D721Med (cell line): ENCODE results near the gene AHCYL1.

Experiments used
- DNase-seq: peaks from one replicate; pipeline ENCODE4 v3.0.0; 2011; ENCODE audit warnings: low spot score; ENCODE audit not compliant: insufficient read length
- FAIRE-seq: peaks from 2 replicates; lab custom pipeline; 2011; peaks lifted over from hg19 to GRCh38; lab: Jason Lieb, UNC
- CTCF ChIP-seq: IDR thresholded peaks from 2 replicates; pipeline ENCODE4 v1.5.1; 2012; ENCODE audit warnings: mild to moderate bottlenecking, control low read depth; ENCODE audit not compliant: insufficient read depth; ENCODE audit errors: missing control alignments

Gene AHCYL1

DNA sequence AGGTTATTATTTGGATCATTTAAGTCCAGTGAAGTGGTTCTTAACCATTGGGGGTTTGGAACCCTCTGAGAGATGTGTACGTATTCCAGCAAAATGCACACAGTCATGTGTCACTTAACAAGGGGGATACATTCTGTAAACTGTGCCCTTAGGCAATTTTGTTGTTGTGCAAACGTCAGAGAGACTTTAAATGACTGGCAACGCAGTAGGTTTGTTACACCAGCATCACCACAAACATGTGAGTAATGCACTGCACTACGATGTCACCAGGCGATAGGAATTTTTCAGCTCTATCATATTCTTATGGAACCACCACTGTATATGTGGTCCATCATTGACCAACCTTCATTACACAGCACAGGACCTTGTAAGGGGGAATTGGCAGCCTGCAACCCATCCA is 11.9 kb downstream of the AHCYL1 start:
- DNase-seq (no peak), FAIRE-seq (no peak)
- TF ChIP-seq CTCF: no peak

- DNase-seq (no peak), FAIRE-seq (no peak)
- TF ChIP-seq CTCF: no peak
Observed at GRCh38 chr1:109997204-109997866, 12.8 kb downstream of the AHCYL1 start.

- TF ChIP-seq CTCF: no peak
- no peak for DNase-seq
- no peak for FAIRE-seq
Observed at GRCh38 chr1:109997867-109998229, 13.3 kb downstream of the AHCYL1 start.

- DNase-seq (no peak), FAIRE-seq (no peak)
- TF ChIP-seq CTCF: no peak
Observed at GRCh38 chr1:110002695-110003094, 18.1 kb downstream of the AHCYL1 start.

DNA sequence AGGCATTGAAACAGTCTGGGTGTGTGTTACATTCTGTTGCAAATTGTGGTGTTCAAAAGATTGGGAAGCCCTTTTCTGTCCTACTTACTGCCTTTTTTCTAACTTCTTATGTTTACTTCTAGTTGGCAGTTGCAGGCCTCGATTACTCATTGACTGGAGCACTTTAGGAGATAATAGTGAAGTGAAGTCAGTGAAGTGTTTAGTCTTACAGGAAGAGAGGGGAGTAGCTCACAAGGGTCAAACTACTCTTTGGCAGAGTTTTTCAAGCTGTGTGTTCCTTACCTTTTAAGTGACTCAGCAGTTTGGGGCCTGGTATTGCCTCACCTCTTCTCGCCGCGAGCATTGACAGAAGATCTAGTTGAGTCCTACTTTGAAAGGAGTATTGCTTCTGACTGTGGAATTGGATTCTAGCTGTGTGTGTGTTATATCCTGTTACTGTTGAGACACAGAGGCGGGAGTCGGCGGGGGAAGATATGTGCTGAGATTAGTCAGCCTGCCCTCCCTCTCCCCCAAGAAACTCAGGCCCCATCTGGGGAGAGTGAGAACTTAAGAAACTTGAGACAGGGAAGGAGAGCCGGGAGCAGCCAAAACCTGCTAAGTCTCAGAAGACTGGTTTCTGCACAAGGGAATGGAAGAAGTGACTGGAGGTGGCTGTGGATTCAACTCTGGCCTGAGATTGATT is 19.3 kb downstream of the AHCYL1 start:
- no peak for DNase-seq
- no peak for FAIRE-seq

GRCh38 chr1:110004583-110004982 is 20.0 kb downstream of the AHCYL1 start:
- DNase-seq: no peak
- no peak for FAIRE-seq
- no peak for TF ChIP-seq CTCF

More for the DNA sequence above, 19.3 kb downstream of the AHCYL1 start:
- TF ChIP-seq CTCF: no peak

GRCh38 chr1:110005971-110006370 is 21.4 kb downstream of the AHCYL1 start:
- DNase-seq (no peak), FAIRE-seq (no peak)
- no peak for TF ChIP-seq CTCF
